Sigmoid colon (tissue), 3 donors: Measurements from ENCODE around the gene PJVK.

ENCODE experiments used
- POLR2A ChIP-seq, 2 donors: fragments of 450-650 bp; IDR thresholded peaks; one replicate each; pipeline ENCODE4 v1.6.1; 2016; ENCODE audit warnings: antibody characterized with exemption in 2 of 2, mild to moderate bottlenecking in 2 of 2, moderate library complexity in 2 of 2
- TF ChIP-seq, protein P1 (sequence below), 4 experiments: fragments of 450-650 bp in 3 of 4; fragments of 200-600 bp in 1 of 4; IDR thresholded peaks; one replicate each; pipeline ENCODE4 v1.5.1; 2016 to 2019; ENCODE audit warnings: antibody characterized with exemption in 4 of 4, mild to moderate bottlenecking in 3 of 4, moderate library complexity in 2 of 4

DNA sequence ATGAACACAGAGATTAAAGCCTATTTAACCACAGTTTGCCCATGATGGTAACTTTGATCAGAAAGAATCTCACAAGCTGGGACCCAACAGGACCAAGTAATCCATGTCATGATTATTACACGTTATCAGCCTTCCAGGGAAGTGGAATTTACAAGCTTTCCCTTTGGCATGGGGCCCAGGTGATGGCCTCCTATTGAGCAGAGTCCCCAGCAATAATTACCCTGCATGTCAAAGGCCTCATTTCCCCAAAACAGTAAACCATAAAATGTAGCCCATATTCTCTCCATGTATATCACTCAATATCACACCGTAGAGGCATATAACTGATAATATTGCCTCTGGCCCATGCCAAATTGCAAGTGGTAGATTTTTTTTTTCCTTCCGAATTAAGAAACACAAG lies 39.1 kb upstream of the PJVK start:
- TF ChIP-seq, protein P1, sequence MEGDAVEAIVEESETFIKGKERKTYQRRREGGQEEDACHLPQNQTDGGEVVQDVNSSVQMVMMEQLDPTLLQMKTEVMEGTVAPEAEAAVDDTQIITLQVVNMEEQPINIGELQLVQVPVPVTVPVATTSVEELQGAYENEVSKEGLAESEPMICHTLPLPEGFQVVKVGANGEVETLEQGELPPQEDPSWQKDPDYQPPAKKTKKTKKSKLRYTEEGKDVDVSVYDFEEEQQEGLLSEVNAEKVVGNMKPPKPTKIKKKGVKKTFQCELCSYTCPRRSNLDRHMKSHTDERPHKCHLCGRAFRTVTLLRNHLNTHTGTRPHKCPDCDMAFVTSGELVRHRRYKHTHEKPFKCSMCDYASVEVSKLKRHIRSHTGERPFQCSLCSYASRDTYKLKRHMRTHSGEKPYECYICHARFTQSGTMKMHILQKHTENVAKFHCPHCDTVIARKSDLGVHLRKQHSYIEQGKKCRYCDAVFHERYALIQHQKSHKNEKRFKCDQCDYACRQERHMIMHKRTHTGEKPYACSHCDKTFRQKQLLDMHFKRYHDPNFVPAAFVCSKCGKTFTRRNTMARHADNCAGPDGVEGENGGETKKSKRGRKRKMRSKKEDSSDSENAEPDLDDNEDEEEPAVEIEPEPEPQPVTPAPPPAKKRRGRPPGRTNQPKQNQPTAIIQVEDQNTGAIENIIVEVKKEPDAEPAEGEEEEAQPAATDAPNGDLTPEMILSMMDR (IDR thresholded peaks at IDR 0.05) = no peak
- TF ChIP-seq POLR2A (IDR thresholded peaks at IDR 0.05) = no peak
